Inferior parietal cortex (tissue), 1 donor: Measurements from ENCODE around the gene CRADD.

Experiments used
- DNase-seq: peaks from one replicate; pipeline ENCODE4 v3.0.0-alpha.2; 2016; ENCODE audit errors: extremely low spot score

The CRADD gene

DNA sequence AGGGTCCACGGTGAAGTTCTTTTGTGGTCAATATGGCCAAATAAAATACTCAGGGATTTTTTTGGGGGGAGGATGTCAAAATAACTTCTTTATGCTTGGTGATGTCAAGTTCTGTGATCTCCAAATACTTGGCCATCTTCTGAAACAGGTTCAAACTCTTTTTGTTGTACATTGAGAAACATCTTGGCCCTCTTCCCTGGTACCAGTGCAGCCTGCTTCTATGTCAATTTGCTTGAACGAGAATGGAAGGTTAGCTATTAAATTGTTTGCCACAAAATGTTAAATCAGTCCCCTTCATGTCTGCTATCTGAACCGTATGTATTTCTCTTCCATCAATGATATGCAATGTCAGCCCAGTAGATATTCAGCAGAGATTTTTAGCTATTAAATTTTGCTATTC lies 6.1 kb upstream of the CRADD start:
- DNase-seq, result no peak

DNA sequence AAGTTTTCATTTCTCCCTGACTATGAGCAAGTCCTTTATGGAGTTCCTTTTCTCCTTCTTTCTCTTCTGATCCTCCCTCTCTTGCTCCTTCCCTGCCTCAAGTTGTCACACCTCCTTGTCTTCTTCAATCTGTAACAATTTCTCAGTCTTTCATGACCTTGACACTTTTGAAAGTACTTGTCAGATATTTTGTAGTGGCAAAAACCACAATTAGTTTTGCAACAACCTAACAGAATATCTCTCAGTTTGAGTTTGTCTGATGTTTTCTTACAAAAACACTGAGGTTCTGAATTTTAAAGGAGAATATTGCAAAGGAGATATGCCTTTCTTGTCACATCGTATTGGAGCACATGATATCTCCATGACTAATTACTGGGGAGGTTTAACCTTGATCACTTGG lies 4.1 kb upstream of the CRADD start:
- no peak for DNase-seq

DNA sequence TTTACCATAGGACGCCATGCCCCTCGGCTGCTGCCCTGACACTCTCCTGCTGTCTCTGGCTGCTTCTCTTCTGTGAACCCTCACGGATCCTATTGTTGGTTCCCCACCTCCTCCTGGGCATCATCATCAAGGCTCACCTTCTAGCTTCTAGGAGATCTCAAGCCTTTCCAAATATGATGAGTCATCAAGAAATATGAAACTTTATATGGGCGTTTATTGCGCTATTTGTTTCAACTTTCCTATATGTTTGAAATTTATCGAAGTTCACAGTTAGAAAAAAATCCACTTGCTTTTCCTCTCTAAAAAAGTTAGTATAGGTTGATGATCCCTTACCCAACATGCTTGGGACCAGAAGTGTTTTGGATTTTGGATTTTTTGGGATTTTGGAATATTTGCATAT lies 2.8 kb upstream of the CRADD start:
- no peak for DNase-seq

DNA sequence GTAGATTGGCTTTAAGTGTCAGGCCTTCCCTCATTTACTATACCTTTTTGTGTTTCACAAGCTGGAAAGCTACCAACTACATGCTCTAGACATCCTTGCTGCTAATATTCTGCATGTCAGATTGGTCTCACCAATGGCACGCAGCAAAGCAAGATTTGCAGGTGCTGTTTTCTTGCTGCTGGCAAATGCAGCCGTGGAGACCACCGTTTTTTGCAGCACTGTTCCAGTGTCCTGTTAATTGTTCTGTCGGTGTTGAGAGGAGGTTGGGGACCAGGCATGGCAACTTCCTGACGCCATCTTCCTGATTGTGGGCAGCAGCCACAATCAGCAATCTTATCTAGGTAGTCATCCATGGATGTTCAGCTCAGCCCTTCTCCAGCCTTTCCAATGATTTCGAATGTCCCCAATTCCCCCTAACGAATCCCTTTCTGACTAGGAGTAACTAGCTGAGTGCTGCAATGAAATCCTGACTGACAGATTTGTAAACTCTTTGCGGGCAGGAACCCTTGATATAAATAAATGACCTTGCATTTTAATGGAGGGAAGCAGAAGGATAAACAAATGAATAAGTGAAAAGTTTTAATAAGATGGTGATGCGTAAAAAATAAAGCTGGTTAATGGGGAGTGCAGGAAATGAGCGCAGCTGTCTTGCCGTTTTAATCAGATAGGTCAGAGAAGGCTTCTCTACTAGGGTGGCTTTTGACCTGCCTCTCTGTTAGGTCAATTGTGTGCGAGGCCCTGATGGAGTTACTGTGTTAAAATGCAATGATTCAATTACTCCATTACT lies 574 bp upstream of the CRADD start:
- DNase-seq, result no peak

DNA sequence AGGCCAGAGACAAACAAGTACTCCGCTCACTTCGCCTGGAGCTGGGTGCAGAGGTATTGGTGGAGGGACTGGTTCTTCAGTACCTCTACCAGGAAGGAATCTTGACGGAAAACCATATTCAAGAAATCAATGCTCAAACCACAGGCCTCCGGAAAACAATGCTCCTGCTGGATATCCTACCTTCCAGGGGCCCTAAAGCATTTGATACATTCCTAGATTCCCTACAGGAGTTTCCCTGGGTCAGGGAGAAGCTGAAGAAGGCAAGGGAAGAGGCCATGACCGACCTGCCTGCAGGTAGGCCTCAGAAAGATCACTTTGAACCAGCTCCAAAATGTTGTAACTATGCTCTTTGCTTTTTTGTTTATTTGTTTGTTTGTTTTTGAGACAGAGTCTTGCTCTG lies 1.6 kb downstream of the CRADD start:
- DNase-seq, result no peak

DNA sequence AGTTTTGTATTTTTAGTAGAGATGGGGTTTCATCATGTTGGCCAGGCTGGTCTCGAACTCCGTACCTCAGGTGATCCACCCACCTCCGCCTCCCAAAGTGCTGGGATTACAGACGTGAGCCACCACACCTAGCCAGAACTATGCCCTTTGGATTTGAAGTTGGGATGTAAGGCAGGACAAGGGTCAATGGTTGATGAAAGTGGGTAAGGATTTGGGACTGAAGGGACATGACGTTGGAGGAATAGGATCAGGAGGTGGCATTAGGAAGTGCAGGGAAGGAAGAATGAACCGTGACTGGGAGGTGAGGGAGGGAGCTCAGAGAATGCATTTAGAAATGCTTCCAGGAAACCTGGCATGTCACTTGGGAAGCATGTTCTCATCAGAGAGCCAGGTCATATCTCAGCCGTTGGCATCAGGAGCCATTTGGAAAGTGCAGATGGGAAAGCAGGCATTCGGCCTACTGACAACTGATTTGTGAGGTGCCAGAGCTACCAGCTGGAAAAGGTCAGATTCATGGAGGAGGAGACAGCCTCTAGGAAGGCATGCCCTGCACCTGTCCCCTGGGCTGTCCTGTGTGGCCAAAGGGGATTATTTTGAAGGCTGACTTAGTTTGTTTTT lies 2.2 kb downstream of the CRADD start:
- DNase-seq, result no peak

DNA sequence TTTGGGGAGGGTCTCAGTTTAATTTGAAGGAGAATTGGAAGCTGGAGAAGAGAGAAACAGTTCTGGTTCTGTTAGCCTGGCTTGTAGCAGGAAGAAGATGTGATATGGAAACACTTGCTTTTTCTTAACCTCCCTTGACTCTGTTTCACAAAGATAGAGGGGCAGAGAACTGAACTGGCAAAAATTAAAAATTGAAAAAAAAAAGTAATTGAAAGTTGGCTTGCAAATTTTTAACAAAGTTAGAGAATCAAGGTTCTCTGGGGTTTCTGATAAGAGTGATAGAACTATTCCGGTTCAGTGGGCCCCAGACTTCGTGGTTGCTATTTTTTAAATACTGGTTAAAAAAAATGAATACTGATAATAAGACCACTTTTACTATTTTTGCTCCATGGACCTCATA lies 2.8 kb downstream of the CRADD start:
- no peak for DNase-seq

DNA sequence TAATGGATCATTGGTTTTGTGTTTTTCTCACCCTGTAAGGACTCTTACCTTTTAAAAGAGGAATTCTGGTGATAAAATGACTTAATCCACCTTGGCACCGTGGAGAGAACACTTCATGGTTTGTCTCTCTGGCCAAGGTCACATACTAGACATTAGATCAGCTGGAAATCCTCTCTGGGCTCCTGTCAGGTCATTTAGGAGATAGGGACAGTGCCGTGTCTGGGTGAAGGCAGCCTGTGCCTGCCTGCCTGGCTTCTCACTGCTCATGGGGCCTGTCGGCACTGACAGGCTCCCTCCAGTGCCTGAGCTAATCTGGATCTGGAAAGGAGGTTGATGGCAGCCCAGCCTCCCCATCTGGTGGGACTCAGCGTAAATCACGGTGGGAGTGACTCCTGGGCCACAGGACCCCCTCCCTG lies 5.7 kb downstream of the CRADD start:
- no peak for DNase-seq

DNA sequence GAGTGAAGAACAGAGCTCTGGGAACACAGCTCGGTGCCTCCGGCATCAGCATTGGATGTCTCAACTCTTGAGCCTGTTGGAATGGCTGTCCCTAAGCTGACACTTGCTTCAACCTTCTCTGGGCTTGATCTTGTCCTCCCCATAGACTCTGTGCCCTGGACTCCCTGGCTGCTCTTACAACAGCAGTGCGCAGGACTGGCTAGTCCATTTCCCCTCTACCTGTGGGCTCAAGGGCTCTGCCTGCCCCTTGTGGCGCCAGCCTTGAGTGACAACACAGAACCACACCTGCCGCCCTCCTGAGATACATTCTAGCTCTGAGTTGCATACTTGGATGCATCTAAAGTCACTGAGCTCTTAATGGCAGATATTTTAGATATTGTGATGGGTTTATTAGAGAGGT lies 6.2 kb downstream of the CRADD start:
- no peak for DNase-seq

DNA sequence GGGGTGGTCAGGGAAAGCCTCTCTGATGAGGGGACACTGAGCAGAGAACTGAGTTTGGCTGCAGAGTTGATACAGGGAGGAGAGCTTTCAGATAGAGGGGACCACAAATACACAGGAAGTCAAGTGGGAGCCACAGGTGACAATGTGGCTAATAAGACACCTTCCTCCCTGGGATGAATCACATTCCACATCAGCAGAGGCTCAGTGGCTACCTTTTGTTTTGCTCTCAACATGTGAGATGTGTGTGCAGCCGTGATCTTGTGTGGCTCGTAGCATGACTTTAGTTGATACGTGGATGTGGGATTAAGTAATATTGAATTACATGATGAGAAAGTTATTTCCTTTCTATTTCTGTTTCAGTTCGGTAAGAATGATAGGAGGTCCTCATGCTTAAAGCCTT lies 7.5 kb downstream of the CRADD start:
- DNase-seq, result no peak

DNA sequence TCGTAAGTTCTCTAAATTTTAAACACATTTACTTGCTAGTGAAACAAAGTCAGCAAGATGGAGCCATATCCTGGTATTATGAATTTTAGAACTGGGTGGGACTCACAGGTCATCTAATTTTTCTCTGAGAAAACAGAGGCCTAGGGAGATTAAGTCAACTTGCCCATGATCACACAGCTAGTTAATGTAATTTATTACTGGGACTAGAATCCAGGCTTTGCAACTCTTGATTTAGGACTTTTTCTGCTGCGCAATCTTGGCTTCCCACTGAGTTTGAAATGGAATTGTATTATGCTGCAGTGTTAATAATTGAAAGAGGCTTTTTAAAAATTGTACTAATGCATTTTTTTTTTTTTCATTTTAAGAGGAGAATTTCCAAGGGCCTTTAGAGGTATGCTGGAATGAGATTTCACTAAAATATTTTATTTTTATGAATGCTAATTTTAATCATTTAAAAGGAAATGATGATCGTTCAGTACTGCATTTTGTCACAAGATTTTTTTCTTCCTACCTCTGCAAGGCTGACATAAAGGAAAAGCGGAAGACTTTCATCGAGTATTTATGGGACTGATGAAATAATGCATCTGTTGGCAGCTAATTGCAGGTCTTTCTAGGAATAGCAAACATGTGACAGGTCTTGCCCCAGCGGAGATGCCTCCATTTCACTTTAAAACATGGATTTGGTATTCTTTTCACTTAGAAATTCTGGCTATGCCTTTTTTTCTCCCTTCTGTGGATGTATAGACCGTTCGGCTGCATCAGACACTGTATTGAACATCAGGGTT lies 9.6 kb downstream of the CRADD start:
- DNase-seq, result no peak

DNA sequence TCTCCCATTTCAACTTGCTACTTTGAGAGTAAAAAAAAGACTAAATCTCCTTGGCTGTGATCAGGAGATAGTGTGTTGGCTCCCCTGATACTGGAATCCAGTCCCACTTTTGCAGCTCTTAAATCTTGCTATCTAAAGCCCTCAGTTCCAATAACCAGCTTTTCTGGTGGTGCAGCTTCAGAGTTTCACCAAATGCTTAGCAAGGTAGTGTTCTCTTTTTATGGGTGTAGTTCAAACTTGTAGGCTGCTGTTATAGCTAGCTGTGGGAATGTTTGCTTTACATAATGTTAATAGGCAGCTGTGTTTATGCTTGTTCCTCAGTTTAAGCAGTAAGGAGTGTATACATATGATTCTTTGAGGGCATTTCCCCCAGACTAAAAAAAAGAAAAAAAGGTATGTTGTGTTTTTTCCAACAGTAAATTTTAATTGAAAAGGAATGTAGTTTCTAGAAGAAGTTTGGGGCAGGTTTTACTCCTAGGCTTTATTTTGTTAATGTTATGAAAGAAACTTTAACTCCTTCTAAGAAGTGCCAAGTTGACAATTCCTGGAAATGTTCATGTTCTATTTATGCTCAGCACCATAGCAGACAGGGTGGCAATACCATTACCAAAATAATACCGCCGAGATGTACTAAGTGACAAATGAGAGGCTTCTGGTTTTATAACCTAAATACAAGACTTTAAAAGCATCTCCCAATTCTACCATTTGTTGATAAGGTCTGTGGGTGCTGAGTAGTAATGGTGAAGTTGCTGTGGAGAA lies 12.1 kb downstream of the CRADD start:
- DNase-seq, result no peak

DNA sequence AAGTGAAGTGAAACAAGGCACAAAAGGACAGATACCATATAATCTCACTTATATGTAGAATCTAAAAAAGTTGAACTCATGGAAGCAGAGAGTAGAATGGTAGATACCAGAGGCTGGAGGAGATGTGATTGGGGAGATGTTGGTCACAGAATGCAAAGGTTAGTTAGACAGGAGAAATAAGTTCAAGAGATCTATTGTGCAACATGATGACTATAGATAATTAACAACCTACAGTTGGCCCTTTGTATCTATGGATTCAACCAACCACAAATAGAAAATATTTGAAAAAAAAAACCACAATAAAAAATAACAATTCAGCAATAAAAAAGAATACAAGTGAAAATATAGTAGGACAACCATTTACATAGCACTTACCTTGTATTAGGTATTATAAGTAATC lies 19.3 kb downstream of the CRADD start:
- DNase-seq, result no peak

DNA sequence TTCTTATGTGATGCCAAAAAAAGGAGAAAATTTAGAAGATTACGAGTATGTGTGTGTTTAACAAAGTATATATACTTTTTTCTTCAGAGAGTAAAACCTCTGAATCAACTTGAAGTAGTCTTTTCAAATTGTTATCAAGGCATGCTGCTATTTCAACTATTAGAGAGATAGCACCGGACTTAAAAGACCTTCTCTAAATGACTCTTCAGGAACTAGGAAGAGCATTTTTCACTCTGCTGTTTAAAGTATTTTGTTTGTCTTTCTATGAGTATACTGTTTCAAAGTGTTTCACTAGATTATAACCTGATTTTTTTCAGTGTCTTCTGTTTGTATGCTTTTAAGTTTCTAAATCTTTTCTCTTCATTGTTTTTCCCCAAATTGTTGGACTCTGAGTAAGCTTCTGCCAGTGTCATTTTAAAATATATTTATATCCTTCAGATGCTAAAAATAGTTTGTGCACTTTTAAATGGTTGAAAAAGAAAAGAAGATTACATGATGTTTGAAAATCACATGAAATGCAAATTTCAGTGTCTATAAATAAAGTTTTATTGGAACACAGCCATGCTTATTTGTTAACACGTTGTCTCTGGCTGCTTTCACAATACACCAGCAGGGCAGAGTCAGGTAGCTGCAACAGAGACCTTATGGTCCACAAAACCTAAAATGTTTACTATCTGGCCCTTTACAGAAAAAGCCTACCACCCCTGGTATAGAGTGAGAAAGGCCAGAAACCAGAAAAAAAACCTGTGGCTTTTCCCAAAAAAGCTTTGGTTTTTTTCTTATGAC lies 21.3 kb downstream of the CRADD start:
- no peak for DNase-seq

DNA sequence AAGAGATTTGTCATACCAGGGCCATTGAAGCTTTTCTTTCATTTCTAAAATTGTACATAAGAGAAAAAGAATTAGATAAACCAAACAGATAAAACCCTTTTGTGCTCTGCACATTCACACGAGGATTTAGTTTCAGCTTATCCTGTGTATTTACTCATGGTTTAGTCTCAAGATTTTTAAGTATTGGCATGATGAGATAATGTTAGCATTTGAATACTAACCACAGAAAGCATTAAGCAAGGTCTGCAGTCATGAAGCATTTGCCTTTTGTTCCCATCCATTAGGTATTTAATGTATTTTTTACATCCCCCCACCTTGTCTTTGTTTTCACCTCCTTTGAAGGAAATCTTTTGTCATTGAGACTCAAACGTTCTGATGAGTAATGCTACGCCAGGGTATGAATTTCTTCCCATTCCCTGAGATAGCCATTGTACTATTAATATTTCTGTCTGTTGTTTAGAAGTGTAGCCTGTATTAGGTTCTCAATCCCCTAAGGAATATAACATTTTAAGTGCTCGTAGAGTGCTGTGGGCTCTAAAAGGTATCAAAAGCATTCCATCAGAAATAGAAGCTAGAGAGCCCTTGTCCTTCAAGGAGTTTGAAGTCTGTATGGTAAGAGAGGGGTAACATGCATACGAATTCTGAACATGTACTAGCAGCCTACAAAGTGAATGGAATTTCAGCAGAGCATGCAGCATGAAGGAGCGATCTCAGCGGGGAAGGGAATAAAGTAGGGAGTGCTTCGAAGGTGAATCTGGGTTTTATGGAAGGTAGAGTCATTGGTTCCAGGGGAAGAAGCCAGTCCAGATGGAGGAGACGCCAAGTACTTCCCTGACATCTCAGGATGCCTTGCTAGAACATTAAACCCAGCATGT lies 22.3 kb downstream of the CRADD start:
- DNase-seq, result no peak

DNA sequence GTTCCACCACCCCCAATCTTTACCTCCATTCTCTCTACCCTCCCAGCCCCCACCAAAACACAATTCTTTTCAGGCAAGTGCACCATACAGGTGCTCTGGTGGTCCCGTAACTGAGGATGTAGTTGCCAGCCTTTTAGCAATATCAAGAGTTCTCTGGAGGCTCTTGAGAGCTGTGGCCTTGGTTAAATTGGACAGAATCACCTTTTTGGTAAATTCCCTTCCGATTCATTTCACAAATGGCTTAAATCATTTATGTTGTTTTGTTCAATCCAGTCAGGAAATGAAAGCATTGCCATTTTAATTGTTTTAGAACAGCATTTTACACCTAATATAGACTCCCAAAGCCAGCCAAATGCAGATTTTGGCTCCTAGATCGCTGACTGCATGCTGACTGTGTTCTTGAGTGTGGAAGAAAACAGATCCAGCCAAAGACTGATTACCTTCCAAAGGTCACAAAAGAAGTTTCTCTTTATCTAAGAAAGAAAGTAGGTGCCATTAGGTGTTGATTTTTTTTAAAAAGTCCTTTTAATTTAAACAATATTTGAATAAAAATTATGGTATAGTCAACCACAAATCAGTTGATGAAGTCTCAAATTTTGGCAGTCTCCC lies 25.6 kb downstream of the CRADD start:
- no peak for DNase-seq

DNA sequence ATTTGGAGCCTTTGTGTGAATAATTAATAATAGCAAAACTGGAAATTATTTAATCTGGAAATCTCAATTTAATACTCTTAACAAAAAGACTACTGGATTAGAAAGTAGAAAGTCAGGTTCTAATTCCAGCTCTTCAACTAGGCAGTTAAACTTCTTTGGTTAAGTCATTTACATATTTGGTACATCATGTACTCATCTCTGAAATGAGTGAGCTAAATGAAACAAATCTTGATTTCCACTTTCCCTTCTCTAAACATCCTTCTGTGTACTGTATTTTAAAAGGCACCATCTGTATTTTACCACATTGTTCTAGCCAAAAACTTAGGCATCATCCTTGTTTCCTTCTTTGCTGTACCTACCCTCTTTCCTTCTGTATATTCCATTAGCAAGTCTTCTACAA lies 26.9 kb downstream of the CRADD start:
- no peak for DNase-seq

DNA sequence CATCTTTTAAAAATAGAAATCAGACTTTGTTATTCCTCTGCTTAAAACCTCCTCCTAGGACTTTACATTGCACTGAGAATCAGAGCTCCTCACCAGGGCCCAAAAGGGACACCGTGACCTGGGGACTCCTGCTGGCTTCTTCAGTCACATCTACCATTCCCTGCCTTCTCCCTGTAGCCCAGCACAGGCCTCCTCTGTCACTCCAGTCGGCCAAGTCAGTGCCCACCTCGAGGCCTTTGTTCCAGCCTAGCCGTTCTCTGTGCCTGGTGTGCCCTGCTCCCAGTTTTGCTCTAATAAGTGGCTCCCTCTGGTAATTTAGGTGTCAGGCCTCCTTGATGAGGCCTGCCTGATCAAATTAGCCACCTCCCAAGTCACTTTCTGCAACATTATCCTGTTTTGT lies 27.4 kb downstream of the CRADD start:
- no peak for DNase-seq

DNA sequence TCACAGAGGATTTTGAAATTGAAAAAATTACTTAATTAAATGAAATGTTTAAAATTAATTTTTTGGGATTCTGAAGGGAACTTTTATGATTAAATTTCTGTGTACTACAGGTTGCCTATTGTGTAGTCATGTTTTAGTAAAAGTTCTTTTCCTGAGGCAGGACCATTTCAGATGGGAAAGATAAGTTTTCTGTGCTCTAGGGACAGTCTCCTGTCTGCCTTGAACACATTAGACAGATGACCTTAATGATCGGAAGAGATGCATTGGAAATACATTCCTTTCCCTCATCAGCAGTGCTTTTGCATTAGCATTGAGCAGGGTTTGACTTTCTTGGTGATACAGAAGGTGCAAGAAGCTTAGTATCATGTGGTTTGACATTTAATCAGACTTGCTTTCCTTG lies 28.1 kb downstream of the CRADD start:
- DNase-seq, result no peak

DNA sequence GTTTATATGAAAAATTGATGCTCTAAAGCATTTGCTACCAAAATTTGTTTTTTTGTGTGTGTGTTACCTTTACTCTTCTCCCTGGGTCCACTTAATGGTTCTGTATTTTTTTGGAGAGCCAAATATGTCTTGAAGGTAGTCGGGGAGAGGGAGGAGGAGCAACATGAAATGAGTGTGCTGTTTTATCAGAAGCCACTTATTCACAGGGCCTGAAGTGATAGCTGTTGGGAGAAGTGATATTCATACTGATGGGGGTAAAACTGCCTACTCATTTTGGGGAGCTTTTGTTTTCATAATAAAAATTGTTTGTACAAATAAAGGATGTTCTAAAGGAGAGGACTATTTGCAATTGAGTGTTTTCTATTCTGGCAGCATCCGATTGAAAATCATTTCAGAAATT lies 29.2 kb downstream of the CRADD start:
- no peak for DNase-seq
